ENCODE measurements around the gene C17orf100.
"Not testable (repeated sequence)": the region's sequence is repeated elsewhere in the genome, so short reads cannot be mapped to it uniquely, and the experiment has no call there.

Gene C17orf100

GRCh38 chr17:6688944-6689343 lies 37.4 kb downstream of the C17orf100 start:
- FAIRE-seq (no peak), DNase-seq (ENCODE audit: insufficient read length, low spot score) (no peak)

GRCh38 chr17:6690641-6691040 lies 39.1 kb downstream of the C17orf100 start:
- no peak for FAIRE-seq

GRCh38 chr17:6691546-6691945 lies 40.0 kb downstream of the C17orf100 start:
- no peak for DNase-seq (ENCODE audit: insufficient read length, low spot score)
- FAIRE-seq, result no peak

More at GRCh38 chr17:6690641-6691040, 39.1 kb downstream of the C17orf100 start:
- no peak for DNase-seq (ENCODE audit: insufficient read length, low spot score)

GRCh38 chr17:6691958-6692357 lies 40.4 kb downstream of the C17orf100 start:
- not testable (repeated sequence) for DNase-seq (ENCODE audit: insufficient read length, low spot score); FAIRE-seq

GRCh38 chr17:6695051-6695450 lies 43.5 kb downstream of the C17orf100 start:
- FAIRE-seq (no peak), DNase-seq (ENCODE audit: insufficient read length, low spot score) (no peak)

GRCh38 chr17:6695565-6695964 lies 44.0 kb downstream of the C17orf100 start:
- FAIRE-seq (no peak), DNase-seq (ENCODE audit: insufficient read length, low spot score) (no peak)

GRCh38 chr17:6696906-6697305 lies 45.3 kb downstream of the C17orf100 start:
- no peak for FAIRE-seq
- no peak for DNase-seq (ENCODE audit: insufficient read length, low spot score)

GRCh38 chr17:6698004-6698403 lies 46.4 kb downstream of the C17orf100 start:
- no peak for DNase-seq (ENCODE audit: insufficient read length, low spot score)
- no peak for FAIRE-seq

- DNase-seq (ENCODE audit: insufficient read length, low spot score) (no peak), FAIRE-seq (no peak)
Observed at GRCh38 chr17:6699997-6700947, 48.7 kb downstream of the C17orf100 start.

GRCh38 chr17:6700948-6701307 lies 49.4 kb downstream of the C17orf100 start:
- no peak for DNase-seq (ENCODE audit: insufficient read length, low spot score)
- no peak for FAIRE-seq

GRCh38 chr17:6701719-6702118 lies 50.2 kb downstream of the C17orf100 start:
- peak; percentile 40 for DNase-seq (ENCODE audit: insufficient read length, low spot score)

GRCh38 chr17:6702567-6703215 lies 51.1 kb downstream of the C17orf100 start:
- no peak for DNase-seq (ENCODE audit: insufficient read length, low spot score)
- FAIRE-seq, result no peak

More at GRCh38 chr17:6701719-6702118, 50.2 kb downstream of the C17orf100 start:
- FAIRE-seq, result no peak
